K562 (cell line): ENCODE results near the gene CLDN15. TPM values are rescaled to one million over a fixed set of nuclear protein-coding genes. Genes with fewer than 3 reads are reported as not detected.

Source experiments
- CAMTA2 ChIP-seq: fragments of 250-450 bp; sonication (Bioruptor Pico); conservative IDR thresholded peaks from 2 replicates; pipeline ENCODE4 v1.5.1; 2022
- CBX3 ChIP-seq, 2 experiments: IDR thresholded peaks; 1 replicate in 1 of 2; 2 replicates in 1 of 2; pipeline ENCODE4 v1.6.1; 2012; ENCODE audit warnings: inconsistent platforms in 2 of 2, low read length in 2 of 2, borderline replicate concordance in 1 of 2, control low read depth in 1 of 2
- DACH1 ChIP-seq: fragments of 450-650 bp; IDR thresholded peaks from 2 replicates; pipeline ENCODE4 v1.6.1; 2018; ENCODE audit not compliant: partially characterized antibody
- HDAC3 ChIP-seq: fragments of 450-650 bp; IDR thresholded peaks from 2 replicates; pipeline ENCODE4 v1.6.1; 2018; ENCODE audit warnings: borderline replicate concordance, mild to moderate bottlenecking, moderate library complexity; ENCODE audit not compliant: partially characterized antibody
- HDAC6 ChIP-seq: IDR thresholded peaks from 2 replicates; pipeline ENCODE4 v1.6.1; 2012; ENCODE audit warnings: low read depth, mild to moderate bottlenecking, control low read depth, inconsistent platforms, low read length, moderate library complexity
- KLF16 ChIP-seq: IDR thresholded peaks from 2 replicates; pipeline ENCODE4 v1.6.1; 2016; ENCODE audit warnings: antibody characterized with exemption
- LCOR ChIP-seq: sonication (generic); formaldehyde crosslinking; IDR thresholded peaks from 2 replicates; pipeline ENCODE4 v1.8.0; 2022; ENCODE audit warnings: mild to moderate bottlenecking, missing genetic modification reagents
- NCOR1 ChIP-seq: fragments of 450-650 bp; IDR thresholded peaks from 2 replicates; pipeline ENCODE4 v1.6.1; 2016; ENCODE audit warnings: mild to moderate bottlenecking, moderate library complexity
- NFIC ChIP-seq: fragments of 450-650 bp; IDR thresholded peaks from 2 replicates; pipeline ENCODE4 v1.6.1; 2017; ENCODE audit warnings: mild to moderate bottlenecking, inconsistent platforms
- NRF1 ChIP-seq, 2 experiments: fragments of 450-650 bp; IDR thresholded peaks in 1 of 2; conservative IDR thresholded peaks in 1 of 2; 2 replicates each; pipeline ENCODE4 v1.6.1; 2014; ENCODE audit warnings: mild to moderate bottlenecking in 2 of 2
- PPARD ChIP-seq: fragments of 250-450 bp; sonication (Bioruptor Pico); IDR thresholded peaks from 2 replicates; pipeline ENCODE4 v1.8.0; 2022; ENCODE audit warnings: inconsistent platforms, mild to moderate bottlenecking, moderate library complexity
- RUNX1 ChIP-seq: sonication (generic); IDR thresholded peaks from 2 replicates; pipeline ENCODE4 v1.6.1; 2016; ENCODE audit warnings: antibody characterized with exemption, low read depth
- SMAD3 ChIP-seq: fragments of 450-650 bp; formaldehyde crosslinking; conservative IDR thresholded peaks from 2 replicates; pipeline ENCODE4 v1.4.0; 2020; ENCODE audit warnings: mild to moderate bottlenecking
- SP1 ChIP-seq: sonication (generic); formaldehyde crosslinking; IDR thresholded peaks from 2 replicates; pipeline ENCODE4 v1.8.1; 2022; ENCODE audit warnings: mild to moderate bottlenecking, missing genetic modification reagents
- SRSF3 ChIP-seq: fragments of 200-400 bp; formaldehyde crosslinking; IDR thresholded peaks from 2 replicates; pipeline ENCODE4 v1.6.1; 2016; ENCODE audit warnings: mild to moderate bottlenecking, low read length, moderate library complexity; ENCODE audit not compliant: insufficient read depth
- TEAD2 ChIP-seq: fragments of 450-650 bp; IDR thresholded peaks from 2 replicates; pipeline ENCODE4 v1.6.1; 2016; ENCODE audit warnings: missing genetic modification characterization, control low read depth, missing compliant biosample characterization
- ZNF134 ChIP-seq: fragments of 250-450 bp; sonication (Bioruptor Pico); conservative IDR thresholded peaks from 2 replicates; pipeline ENCODE4 v1.4.0; 2020
- ZNF3 ChIP-seq: fragments of 250-450 bp; sonication (Bioruptor Pico); IDR thresholded peaks from 2 replicates; pipeline ENCODE4 v1.5.0; 2021; ENCODE audit warnings: mild to moderate bottlenecking, moderate library complexity
- ZNF584 ChIP-seq: fragments of 200-800 bp; sonication (Bioruptor generic); IDR thresholded peaks from 2 replicates; pipeline ENCODE4 v1.6.1; 2016; ENCODE audit warnings: low read depth, mild to moderate bottlenecking, missing genetic modification characterization, missing compliant biosample characterization
- polyA plus RNA-seq, 8 experiments: library from polyadenylated mRNA; depleted of rRNA in 4 of 8; stranded (reverse) in 5 of 8; unstranded in 3 of 8; fragments of >200 nt; fragmentation: Nextera tagmentation in 2 of 8; fragmentation: Illumina TruSeq in 1 of 8; extraction: Ambion mirVana in 2 of 8; extraction: Trizol in 1 of 8; gene quantifications; 2 replicates each; pipeline versions ENCODE4 v1.2.1 to v1.2.3, GENCODE V29; 2011 to 2014; ENCODE audit warnings: inconsistent platforms in 1 of 8, missing spikeins in 1 of 8
- total RNA-seq, 7 experiments: library from RNA; depleted of rRNA in 6 of 7; stranded (reverse); fragments of >200 nt in 6 of 7; fragmentation: Illumina TruSeq in 2 of 7; extraction: Trizol in 2 of 7; gene quantifications; 2 replicates each; pipeline versions ENCODE4 v1.2.1 to v1.2.3, GENCODE V29; 2011 to 2021; ENCODE audit warnings: low replicate concordance in 1 of 7
- TF ChIP-seq, protein P1 (sequence below): fragments of 450-650 bp; conservative IDR thresholded peaks from 2 replicates; pipeline ENCODE4 v1.6.1; 2016; ENCODE audit warnings: missing genetic modification characterization, low read depth, mild to moderate bottlenecking, missing compliant biosample characterization, moderate library complexity
- TF ChIP-seq, protein P2 (sequence below): sonication (generic); formaldehyde crosslinking; IDR thresholded peaks from 2 replicates; pipeline ENCODE4 v1.8.1; 2023; ENCODE audit warnings: mild to moderate bottlenecking, missing genetic modification reagents
- TF ChIP-seq, protein P3 (sequence below): fragments of 450-650 bp; IDR thresholded peaks from 2 replicates; pipeline ENCODE4 v1.6.1; 2016; ENCODE audit warnings: borderline replicate concordance
- TF ChIP-seq, protein P4 (sequence below): sonication (generic); formaldehyde crosslinking; IDR thresholded peaks from 2 replicates; pipeline ENCODE4 v1.8.0; 2022; ENCODE audit warnings: mild to moderate bottlenecking, missing genetic modification reagents, borderline replicate concordance

CLDN15 gene
- total and polyA plus RNA-seq, 9 of the 15 experiments (the other 6 are each of a cell fraction or from before 2014, with no cell fraction given): 0.32 to 14.5 (median 7.4) TPM

DNA sequence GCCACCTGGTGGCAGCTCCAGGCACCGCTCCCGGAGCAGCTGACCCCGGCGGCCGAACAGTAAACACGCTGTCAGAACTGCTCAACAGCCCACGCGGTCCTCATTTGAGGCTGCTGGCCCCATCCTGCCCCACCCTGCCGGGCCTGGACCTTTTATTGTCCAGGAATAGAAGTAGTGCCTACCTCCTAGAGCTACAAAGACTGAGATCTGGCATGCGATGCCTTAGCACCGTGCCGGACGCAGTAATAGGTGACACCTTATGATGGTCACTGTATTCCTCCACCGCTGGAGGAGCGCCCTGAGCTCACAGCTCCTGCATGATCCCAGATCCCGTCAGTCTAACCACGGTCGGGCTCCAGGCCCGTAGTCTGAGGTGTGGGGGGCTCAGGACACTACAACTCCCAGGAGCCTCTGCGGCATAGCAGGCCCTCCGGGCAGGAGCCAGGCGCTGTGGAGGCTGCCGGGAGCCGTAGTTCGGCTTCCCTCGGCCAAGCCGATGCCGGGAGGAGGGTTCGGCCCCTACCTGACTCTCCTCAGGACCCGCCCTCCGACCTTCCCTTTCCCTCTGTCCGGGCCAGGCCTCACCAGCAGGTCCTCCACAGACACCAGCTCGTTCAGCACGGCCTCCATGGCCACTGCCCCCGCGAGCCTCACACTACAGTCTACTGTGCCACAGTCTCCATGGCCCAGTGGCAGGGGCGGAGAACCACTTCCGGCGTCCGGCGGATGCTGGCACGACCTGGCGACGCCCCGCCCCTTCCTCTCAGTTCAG lies 7.0 kb upstream of the CLDN15 start, which contains the start of gene FIS1 (continued):
- TF ChIP-seq PPARD (no peak), RUNX1 (no peak), DACH1 (peak; percentile 60), HDAC6 (no peak), KLF16 (no peak), NRF1 (conservative IDR thresholded peaks at IDR 0.05 in 1 of 2, IDR thresholded peaks at IDR 0.05 in 1 of 2) (no peak), NFIC (no peak), CBX3 (IDR thresholded peaks at IDR 0.05; ENCODE audit: borderline replicate concordance in 1 of 2, low read length in 2 of 2) (peak in 1 of 2 experiments; percentile 81; a peak in 1 of 3 replicates), ZNF134 (no peak; the same call in 1 of the 2 replicates), NCOR1 (no peak), TEAD2 (no peak), SMAD3 (CRISPR knock-in tag) (no peak; the same call in none of the 2 replicates), ZNF3 (CRISPR knock-in tag) (no peak), LCOR (CRISPR knock-in tag) (no peak; the same call in 1 of the 2 replicates), ZNF584 (CRISPR knock-in tag) (peak; percentile 92), SRSF3 (no peak), HDAC3 (no peak), CAMTA2 (0 out of 2 replicates have a peak, but pooled peaks have one; percentile 25), SP1 (peak; percentile 69)
- TF ChIP-seq, protein P1, sequence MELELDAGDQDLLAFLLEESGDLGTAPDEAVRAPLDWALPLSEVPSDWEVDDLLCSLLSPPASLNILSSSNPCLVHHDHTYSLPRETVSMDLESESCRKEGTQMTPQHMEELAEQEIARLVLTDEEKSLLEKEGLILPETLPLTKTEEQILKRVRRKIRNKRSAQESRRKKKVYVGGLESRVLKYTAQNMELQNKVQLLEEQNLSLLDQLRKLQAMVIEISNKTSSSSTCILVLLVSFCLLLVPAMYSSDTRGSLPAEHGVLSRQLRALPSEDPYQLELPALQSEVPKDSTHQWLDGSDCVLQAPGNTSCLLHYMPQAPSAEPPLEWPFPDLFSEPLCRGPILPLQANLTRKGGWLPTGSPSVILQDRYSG (tag): peak; percentile 26; the same call in 1 of the 2 replicates
- TF ChIP-seq, protein P2, sequence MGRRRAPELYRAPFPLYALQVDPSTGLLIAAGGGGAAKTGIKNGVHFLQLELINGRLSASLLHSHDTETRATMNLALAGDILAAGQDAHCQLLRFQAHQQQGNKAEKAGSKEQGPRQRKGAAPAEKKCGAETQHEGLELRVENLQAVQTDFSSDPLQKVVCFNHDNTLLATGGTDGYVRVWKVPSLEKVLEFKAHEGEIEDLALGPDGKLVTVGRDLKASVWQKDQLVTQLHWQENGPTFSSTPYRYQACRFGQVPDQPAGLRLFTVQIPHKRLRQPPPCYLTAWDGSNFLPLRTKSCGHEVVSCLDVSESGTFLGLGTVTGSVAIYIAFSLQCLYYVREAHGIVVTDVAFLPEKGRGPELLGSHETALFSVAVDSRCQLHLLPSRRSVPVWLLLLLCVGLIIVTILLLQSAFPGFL (CRISPR knock-in tag): no peak; the same call in 1 of the 2 replicates
- TF ChIP-seq, protein P3, sequence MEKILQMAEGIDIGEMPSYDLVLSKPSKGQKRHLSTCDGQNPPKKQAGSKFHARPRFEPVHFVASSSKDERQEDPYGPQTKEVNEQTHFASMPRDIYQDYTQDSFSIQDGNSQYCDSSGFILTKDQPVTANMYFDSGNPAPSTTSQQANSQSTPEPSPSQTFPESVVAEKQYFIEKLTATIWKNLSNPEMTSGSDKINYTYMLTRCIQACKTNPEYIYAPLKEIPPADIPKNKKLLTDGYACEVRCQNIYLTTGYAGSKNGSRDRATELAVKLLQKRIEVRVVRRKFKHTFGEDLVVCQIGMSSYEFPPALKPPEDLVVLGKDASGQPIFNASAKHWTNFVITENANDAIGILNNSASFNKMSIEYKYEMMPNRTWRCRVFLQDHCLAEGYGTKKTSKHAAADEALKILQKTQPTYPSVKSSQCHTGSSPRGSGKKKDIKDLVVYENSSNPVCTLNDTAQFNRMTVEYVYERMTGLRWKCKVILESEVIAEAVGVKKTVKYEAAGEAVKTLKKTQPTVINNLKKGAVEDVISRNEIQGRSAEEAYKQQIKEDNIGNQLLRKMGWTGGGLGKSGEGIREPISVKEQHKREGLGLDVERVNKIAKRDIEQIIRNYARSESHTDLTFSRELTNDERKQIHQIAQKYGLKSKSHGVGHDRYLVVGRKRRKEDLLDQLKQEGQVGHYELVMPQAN: peak; percentile 96
- TF ChIP-seq, protein P4, sequence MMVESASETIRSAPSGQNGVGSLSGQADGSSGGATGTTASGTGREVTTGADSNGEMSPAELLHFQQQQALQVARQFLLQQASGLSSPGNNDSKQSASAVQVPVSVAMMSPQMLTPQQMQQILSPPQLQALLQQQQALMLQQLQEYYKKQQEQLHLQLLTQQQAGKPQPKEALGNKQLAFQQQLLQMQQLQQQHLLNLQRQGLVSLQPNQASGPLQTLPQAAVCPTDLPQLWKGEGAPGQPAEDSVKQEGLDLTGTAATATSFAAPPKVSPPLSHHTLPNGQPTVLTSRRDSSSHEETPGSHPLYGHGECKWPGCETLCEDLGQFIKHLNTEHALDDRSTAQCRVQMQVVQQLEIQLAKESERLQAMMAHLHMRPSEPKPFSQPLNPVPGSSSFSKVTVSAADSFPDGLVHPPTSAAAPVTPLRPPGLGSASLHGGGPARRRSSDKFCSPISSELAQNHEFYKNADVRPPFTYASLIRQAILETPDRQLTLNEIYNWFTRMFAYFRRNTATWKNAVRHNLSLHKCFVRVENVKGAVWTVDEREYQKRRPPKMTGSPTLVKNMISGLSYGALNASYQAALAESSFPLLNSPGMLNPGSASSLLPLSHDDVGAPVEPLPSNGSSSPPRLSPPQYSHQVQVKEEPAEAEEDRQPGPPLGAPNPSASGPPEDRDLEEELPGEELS (CRISPR knock-in tag): 0 out of 2 replicates have a peak, but pooled peaks have one; percentile 53
